ENCODE results near the gene RBL1. TPM values are rescaled to one million over a fixed set of nuclear protein-coding genes. Genes with fewer than 3 reads are reported as not detected.

RBL1 gene
- total and polyA plus RNA-seq, 4 donors = 1.4 to 9.5 (median 5.4) TPM

DNA sequence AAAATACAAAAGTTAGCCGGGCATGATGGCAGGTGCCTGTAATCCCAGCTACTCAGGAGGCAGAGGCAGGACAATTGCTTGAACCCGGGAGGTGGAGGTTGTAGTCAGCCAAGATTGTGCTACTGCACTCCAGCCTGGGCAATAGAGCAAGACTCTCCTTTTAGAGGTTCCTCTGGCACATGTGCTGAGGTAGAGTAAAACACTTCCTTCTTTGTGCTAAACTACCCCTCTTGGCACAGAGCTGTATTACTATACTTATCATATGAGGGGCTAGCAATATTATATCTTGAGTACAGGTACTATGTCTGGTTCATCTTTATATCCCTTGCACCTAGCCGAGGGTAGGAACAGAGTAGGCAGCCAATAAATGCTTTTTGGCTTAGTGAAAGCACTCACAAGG is 104.1 kb downstream of the RBL1 start:
- Histone ChIP-seq H3K9ac (ENCODE audit: insufficient read depth in 1 of 2, low read length in 2 of 2) (no peak overlapping the region), H3K4me3 (no peak overlapping the region), H3K27me3 (ENCODE audit: control insufficient read depth in 3 of 3, insufficient read depth in 3 of 3, low read length in 2 of 3) (no peaks in the 10 kb centered on the region), H3K4me1 (ENCODE audit: control insufficient read depth in 5 of 5, insufficient read depth in 5 of 5, low read length in 5 of 5) (no peaks in the 10 kb centered on the region), H3K27ac (ENCODE audit: low read depth in 1 of 2, low read length in 1 of 2) (no peak overlapping the region), H3K9me3 (ENCODE audit: control insufficient read depth in 4 of 4, insufficient read depth in 3 of 4, low read length in 3 of 4) (peaks cover 0 to 3% (median 0%) of the 10 kb centered on the region in 4 donors), H3K36me3 (ENCODE audit: control insufficient read depth in 4 of 4, insufficient read depth in 4 of 4, low read length in 4 of 4) (peaks cover 0 to 6% (median 1%) of the 10 kb centered on the region in 4 donors)
- ATAC-seq (ENCODE audit: insufficient read depth, low FRiP score) (no peak), DNase-seq (no peak)
- 90 to 91% methylated on average over 3 of the region's 3 CpGs for WGBS, 2 donors
- no peak for TF ChIP-seq CTCF (IDR thresholded peaks at IDR 0.05; ENCODE audit: control extremely low read depth, extremely low read depth)

DNA sequence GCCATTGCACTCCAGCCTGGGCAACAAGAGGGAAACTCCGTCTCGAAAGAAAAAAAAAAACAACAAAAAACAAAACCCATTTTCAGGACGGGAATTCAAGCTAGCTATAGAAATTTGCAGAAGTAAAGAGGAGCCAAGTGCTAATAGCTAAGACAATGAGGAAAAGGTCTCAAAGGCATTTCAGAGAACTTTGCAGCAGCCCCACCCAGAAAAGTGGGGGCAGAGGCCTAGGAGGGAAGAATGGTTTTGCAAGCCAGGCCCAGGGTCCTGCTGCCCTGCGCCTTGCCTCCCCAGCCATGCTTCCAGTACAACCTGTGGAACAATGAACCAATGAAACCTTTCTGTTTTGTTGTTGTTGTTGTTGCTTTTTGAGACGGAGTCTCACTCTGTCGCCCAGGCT is 106.0 kb downstream of the RBL1 start:
- ATAC-seq (ENCODE audit: insufficient read depth, low FRiP score) = peak; percentile 34
- Histone ChIP-seq H3K4me1 (ENCODE audit: control insufficient read depth in 5 of 5, insufficient read depth in 5 of 5, low read length in 5 of 5) (no peaks in the 10 kb centered on the region), H3K9me3 (ENCODE audit: control insufficient read depth in 4 of 4, insufficient read depth in 3 of 4, low read length in 3 of 4) (peaks cover 0 to 3% (median 0%) of the 10 kb centered on the region in 4 donors), H3K27me3 (ENCODE audit: control insufficient read depth in 3 of 3, insufficient read depth in 3 of 3, low read length in 2 of 3) (no peaks in the 10 kb centered on the region), H3K4me3 (no peak overlapping the region), H3K27ac (ENCODE audit: low read depth in 1 of 2, low read length in 1 of 2) (no peak overlapping the region), H3K9ac (ENCODE audit: insufficient read depth in 1 of 2, low read length in 2 of 2) (no peak overlapping the region), H3K36me3 (ENCODE audit: control insufficient read depth in 4 of 4, insufficient read depth in 4 of 4, low read length in 4 of 4) (peaks cover 0 to 3% (median 0%) of the 10 kb centered on the region in 4 donors)
- WGBS, 2 donors = 72 to 85% methylated on average over 6 of the region's 6 CpGs
- no peak for TF ChIP-seq CTCF (IDR thresholded peaks at IDR 0.05; ENCODE audit: control extremely low read depth, extremely low read depth)
- DNase-seq = no peak

DNA sequence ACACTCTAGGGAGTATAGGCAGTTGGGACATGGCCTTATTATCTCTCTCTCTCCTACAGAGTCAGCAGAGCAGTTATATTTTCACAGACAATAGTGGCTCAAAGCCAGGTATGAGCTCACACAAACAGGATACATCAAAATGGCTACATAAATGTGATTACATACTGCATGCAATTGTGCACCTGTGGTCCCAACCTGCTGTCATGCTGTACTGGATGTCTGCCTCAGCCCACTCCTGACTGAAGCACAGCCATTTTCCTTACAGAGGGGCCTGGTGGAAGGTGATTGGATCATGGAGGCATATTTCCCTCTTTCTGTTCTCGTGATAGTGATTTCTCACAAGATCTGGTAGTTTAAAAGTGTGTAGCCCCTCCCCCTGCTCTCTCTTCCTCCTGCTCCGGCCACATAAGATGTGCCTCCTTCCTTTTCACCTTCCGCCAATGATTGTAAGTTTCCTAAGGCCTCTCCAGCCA is 107.3 kb downstream of the RBL1 start:
- H3K4me3 ChIP-seq = no peak overlapping the region
- H3K27ac ChIP-seq (ENCODE audit: low read depth in 1 of 2, low read length in 1 of 2) = peak overlapping the region in 1 of 2 donors; percentile 22
- H3K9me3 ChIP-seq (ENCODE audit: control insufficient read depth in 4 of 4, insufficient read depth in 3 of 4, low read length in 3 of 4) = peaks cover 0 to 3% (median 0%) of the 10 kb centered on the region in 4 donors
- no peaks in the 10 kb centered on the region for H3K4me1 ChIP-seq (ENCODE audit: control insufficient read depth in 5 of 5, insufficient read depth in 5 of 5, low read length in 5 of 5)
- H3K9ac ChIP-seq (ENCODE audit: insufficient read depth in 1 of 2, low read length in 2 of 2) = no peak overlapping the region
- no peak for TF ChIP-seq CTCF (IDR thresholded peaks at IDR 0.05; ENCODE audit: control extremely low read depth, extremely low read depth)
- 35 to 56% methylated on average over 3 of the region's 3 CpGs for WGBS, 2 donors
- DNase-seq (peak in 2 of 3 donors; percentile 37 to 50), ATAC-seq (ENCODE audit: insufficient read depth, low FRiP score) (no peak)
- H3K27me3 ChIP-seq (ENCODE audit: control insufficient read depth in 3 of 3, insufficient read depth in 3 of 3, low read length in 2 of 3) = no peaks in the 10 kb centered on the region
- H3K36me3 ChIP-seq (ENCODE audit: control insufficient read depth in 4 of 4, insufficient read depth in 4 of 4, low read length in 4 of 4) = no peaks in the 10 kb centered on the region

DNA sequence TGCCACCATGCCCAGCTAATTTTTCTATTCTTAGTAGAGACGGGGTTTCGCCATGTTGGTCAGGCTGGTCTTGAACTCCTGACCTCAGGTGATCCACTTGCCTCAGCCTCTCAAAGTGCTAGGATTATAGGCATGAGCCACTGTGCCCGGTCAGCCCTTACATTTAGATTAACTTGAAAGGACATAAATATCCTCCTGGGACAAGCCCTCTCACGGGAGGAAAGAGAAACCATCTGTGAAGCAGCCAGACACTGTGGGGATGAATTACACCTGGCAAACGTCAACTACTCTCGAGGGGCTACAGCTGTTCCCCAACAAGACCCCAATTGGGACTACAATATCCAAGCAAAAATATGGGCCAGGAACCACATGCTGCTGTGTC is 111.5 kb downstream of the RBL1 start:
- ATAC-seq (ENCODE audit: insufficient read depth, low FRiP score) = no peak
- 84 to 89% methylated on average over 6 of the region's 6 CpGs for WGBS, 2 donors
- Histone ChIP-seq H3K9ac (ENCODE audit: insufficient read depth in 1 of 2, low read length in 2 of 2) (no peak overlapping the region), H3K27me3 (ENCODE audit: control insufficient read depth in 3 of 3, insufficient read depth in 3 of 3, low read length in 2 of 3) (no peaks in the 10 kb centered on the region), H3K4me1 (ENCODE audit: control insufficient read depth in 5 of 5, insufficient read depth in 5 of 5, low read length in 5 of 5) (no peaks in the 10 kb centered on the region), H3K9me3 (ENCODE audit: control insufficient read depth in 4 of 4, insufficient read depth in 3 of 4, low read length in 3 of 4) (no peaks in the 10 kb centered on the region), H3K36me3 (ENCODE audit: control insufficient read depth in 4 of 4, insufficient read depth in 4 of 4, low read length in 4 of 4) (no peaks in the 10 kb centered on the region), H3K4me3 (no peak overlapping the region), H3K27ac (ENCODE audit: low read depth in 1 of 2, low read length in 1 of 2) (no peak overlapping the region)
- no peak for DNase-seq
- no peak for TF ChIP-seq CTCF (IDR thresholded peaks at IDR 0.05; ENCODE audit: control extremely low read depth, extremely low read depth)
